Testis (tissue), 2 donors: ENCODE data around the gene GLIPR1.

ENCODE experiments used
- POLR2A ChIP-seq: fragments of 450-650 bp; IDR thresholded peaks from one replicate; pipeline ENCODE4 v1.6.1; 2017; ENCODE audit warnings: antibody characterized with exemption, mild to moderate bottlenecking, moderate library complexity
- TF ChIP-seq, protein P1 (sequence below), 3 experiments: fragments of 450-650 bp in 2 of 3; fragments of 200-600 bp in 1 of 3; sonication (generic) in 1 of 3; IDR thresholded peaks; one replicate each; pipeline ENCODE4 v1.5.1; 2016 to 2019; ENCODE audit warnings: antibody characterized with exemption in 3 of 3, mild to moderate bottlenecking in 2 of 3, moderate library complexity in 1 of 3

DNA sequence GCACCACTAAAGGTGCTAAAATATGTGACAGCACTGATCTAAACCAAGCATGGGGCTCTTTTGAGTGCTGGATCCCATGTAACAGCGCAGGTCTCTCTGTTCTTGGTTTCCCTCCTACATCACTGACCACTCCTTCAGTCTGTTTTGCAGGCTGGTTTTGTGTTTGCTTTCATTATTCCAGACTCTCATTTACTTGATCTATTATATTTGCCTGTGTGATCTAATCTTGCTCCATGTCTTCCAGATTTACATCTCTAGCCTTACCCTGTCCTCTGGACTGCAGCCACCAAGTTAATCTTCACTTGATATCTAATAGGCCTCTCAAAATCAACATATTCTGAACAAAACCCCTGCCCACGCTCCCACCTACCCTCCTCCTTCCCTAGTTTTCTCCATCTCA is 8.6 kb downstream of the GLIPR1 start:
- TF ChIP-seq, protein P1, sequence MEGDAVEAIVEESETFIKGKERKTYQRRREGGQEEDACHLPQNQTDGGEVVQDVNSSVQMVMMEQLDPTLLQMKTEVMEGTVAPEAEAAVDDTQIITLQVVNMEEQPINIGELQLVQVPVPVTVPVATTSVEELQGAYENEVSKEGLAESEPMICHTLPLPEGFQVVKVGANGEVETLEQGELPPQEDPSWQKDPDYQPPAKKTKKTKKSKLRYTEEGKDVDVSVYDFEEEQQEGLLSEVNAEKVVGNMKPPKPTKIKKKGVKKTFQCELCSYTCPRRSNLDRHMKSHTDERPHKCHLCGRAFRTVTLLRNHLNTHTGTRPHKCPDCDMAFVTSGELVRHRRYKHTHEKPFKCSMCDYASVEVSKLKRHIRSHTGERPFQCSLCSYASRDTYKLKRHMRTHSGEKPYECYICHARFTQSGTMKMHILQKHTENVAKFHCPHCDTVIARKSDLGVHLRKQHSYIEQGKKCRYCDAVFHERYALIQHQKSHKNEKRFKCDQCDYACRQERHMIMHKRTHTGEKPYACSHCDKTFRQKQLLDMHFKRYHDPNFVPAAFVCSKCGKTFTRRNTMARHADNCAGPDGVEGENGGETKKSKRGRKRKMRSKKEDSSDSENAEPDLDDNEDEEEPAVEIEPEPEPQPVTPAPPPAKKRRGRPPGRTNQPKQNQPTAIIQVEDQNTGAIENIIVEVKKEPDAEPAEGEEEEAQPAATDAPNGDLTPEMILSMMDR (IDR thresholded peaks at IDR 0.05): no peak
- TF ChIP-seq POLR2A: no peak
